ENCODE results near the gene PTN.

DNA sequence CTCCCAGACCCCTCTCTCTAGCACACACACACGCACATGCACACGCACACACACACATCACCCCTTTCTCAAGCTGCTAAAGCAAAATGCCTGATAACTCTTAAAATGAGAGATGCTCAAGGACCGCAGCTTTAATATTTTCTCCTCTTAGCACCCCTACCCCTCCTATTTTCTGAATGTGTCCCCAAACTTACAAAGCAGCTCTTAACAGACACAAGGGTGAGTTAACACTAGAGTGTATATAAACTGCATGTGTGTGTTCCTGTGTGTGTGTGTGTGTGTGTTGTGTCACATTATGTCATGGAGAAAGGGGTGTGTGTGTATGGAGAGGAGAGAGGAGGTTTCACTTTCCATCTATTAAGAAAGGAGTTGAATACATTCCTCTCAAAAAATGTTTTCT lies 1.3 kb downstream of the PTN start:
- TF ChIP-seq EZH2 (IDR thresholded peaks at IDR 0.05; ENCODE audit: insufficient read depth, poor library complexity, severe bottlenecking): no peak
- no peak for TF ChIP-seq EZH2phosphoT487 (IDR thresholded peaks at IDR 0.05; ENCODE audit: insufficient read depth, low read depth)
